ENCODE data around the gene KRTAP9-8.
"Not testable (repeated sequence)": the region's sequence is repeated elsewhere in the genome, so short reads cannot be mapped to it uniquely, and the experiment has no call there.

The KRTAP9-8 gene

GRCh38 chr17:41267711-41268110, 29.9 kb downstream of the KRTAP9-8 start:
- DNase-seq (ENCODE audit: low read depth in 1 of 2, low spot score in 1 of 2) = peak in 1 of 2 experiments; percentile 3
- TF ChIP-seq GABPA (IDR thresholded peaks at IDR 0.05; ENCODE audit: low read depth) (no peak), SPI1 (IDR thresholded peaks at IDR 0.05; ENCODE audit: borderline replicate concordance, low read depth) (no peak), CTCF (IDR thresholded peaks at IDR 0.05; ENCODE audit: insufficient read depth, low read length) (no peak), POLR2AphosphoS5 (IDR thresholded peaks at IDR 0.05; ENCODE audit: low read depth) (no peak), REST (IDR thresholded peaks at IDR 0.05; ENCODE audit: insufficient replicate concordance, low read depth) (no peak)
- H3K4me3 ChIP-seq (replicated peaks; ENCODE audit: insufficient read depth, low read length) = no peak overlapping the region
- no peaks in the 10 kb centered on the region for H3K27me3 ChIP-seq (ENCODE audit: insufficient read depth, poor library complexity, severe bottlenecking)
- H3K27ac ChIP-seq (replicated peaks) = no peak overlapping the region

GRCh38 chr17:41271323-41271722, 33.5 kb downstream of the KRTAP9-8 start:
- H3K27ac ChIP-seq (replicated peaks); H3K4me3 ChIP-seq (replicated peaks; ENCODE audit: insufficient read depth, low read length); DNase-seq (ENCODE audit: low read depth in 1 of 2, low spot score in 1 of 2); H3K27me3 ChIP-seq (ENCODE audit: insufficient read depth, poor library complexity, severe bottlenecking): not testable (repeated sequence)

- Histone ChIP-seq H3K4me3 (replicated peaks; ENCODE audit: insufficient read depth, low read length) (no peak overlapping the region), H3K27me3 (ENCODE audit: insufficient read depth, poor library complexity, severe bottlenecking) (no peaks in the 10 kb centered on the region), H3K27ac (replicated peaks) (no peak overlapping the region)
- no peak for DNase-seq (ENCODE audit: low read depth in 1 of 2, low spot score in 1 of 2)
- TF ChIP-seq POLR2AphosphoS5 (IDR thresholded peaks at IDR 0.05; ENCODE audit: low read depth) (no peak), GABPA (IDR thresholded peaks at IDR 0.05; ENCODE audit: low read depth) (no peak), SPI1 (IDR thresholded peaks at IDR 0.05; ENCODE audit: borderline replicate concordance, low read depth) (no peak), CTCF (IDR thresholded peaks at IDR 0.05; ENCODE audit: insufficient read depth, low read length) (no peak), REST (IDR thresholded peaks at IDR 0.05; ENCODE audit: insufficient replicate concordance, low read depth) (no peak)
Measured at GRCh38 chr17:41271858-41272257, 34.1 kb downstream of the KRTAP9-8 start.

GRCh38 chr17:41275648-41276190, 37.9 kb downstream of the KRTAP9-8 start, which contains the start of gene KRTAP9-7:
TSS of gene KRTAP9-7 (plus strand) at chr17:41275698. CDS start at chr17:41275698, 0 bp downstream.
- not testable (repeated sequence) for DNase-seq (ENCODE audit: low read depth in 1 of 2, low spot score in 1 of 2); H3K27ac ChIP-seq (replicated peaks); H3K27me3 ChIP-seq (ENCODE audit: insufficient read depth, poor library complexity, severe bottlenecking); H3K4me3 ChIP-seq (replicated peaks; ENCODE audit: insufficient read depth, low read length)
